ENCODE data around the gene VAV3.

DNA sequence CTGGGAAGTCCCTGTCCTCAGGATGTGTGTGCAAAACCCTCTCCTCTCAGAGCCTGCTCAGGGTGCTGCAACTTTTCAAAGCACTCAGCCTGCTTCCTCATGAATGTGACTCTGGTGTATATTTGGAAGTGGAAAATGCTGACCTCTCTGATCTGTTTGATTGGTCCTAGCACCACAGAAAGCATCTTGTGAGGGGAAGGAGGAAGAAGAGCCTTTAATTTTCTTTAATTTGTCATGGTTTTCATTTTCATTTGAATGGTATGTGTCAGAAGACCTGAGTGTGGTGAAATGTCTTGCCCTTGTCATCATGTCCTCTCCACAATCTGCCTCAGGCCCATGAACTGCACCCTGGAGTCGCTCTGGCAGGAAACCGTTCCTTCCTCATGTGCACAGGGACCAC lies 440.7 kb downstream of the VAV3 start:
- TF ChIP-seq POLR2AphosphoS5 (IDR thresholded peaks at IDR 0.05; ENCODE audit: low read depth) (no peak), GABPA (IDR thresholded peaks at IDR 0.05; ENCODE audit: low read depth) (no peak), SPI1 (IDR thresholded peaks at IDR 0.05; ENCODE audit: borderline replicate concordance, low read depth) (no peak)
- TF ChIP-seq, protein P1, sequence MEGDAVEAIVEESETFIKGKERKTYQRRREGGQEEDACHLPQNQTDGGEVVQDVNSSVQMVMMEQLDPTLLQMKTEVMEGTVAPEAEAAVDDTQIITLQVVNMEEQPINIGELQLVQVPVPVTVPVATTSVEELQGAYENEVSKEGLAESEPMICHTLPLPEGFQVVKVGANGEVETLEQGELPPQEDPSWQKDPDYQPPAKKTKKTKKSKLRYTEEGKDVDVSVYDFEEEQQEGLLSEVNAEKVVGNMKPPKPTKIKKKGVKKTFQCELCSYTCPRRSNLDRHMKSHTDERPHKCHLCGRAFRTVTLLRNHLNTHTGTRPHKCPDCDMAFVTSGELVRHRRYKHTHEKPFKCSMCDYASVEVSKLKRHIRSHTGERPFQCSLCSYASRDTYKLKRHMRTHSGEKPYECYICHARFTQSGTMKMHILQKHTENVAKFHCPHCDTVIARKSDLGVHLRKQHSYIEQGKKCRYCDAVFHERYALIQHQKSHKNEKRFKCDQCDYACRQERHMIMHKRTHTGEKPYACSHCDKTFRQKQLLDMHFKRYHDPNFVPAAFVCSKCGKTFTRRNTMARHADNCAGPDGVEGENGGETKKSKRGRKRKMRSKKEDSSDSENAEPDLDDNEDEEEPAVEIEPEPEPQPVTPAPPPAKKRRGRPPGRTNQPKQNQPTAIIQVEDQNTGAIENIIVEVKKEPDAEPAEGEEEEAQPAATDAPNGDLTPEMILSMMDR (IDR thresholded peaks at IDR 0.05; ENCODE audit: insufficient read depth, low read length) = no peak
- TF ChIP-seq, protein P2, sequence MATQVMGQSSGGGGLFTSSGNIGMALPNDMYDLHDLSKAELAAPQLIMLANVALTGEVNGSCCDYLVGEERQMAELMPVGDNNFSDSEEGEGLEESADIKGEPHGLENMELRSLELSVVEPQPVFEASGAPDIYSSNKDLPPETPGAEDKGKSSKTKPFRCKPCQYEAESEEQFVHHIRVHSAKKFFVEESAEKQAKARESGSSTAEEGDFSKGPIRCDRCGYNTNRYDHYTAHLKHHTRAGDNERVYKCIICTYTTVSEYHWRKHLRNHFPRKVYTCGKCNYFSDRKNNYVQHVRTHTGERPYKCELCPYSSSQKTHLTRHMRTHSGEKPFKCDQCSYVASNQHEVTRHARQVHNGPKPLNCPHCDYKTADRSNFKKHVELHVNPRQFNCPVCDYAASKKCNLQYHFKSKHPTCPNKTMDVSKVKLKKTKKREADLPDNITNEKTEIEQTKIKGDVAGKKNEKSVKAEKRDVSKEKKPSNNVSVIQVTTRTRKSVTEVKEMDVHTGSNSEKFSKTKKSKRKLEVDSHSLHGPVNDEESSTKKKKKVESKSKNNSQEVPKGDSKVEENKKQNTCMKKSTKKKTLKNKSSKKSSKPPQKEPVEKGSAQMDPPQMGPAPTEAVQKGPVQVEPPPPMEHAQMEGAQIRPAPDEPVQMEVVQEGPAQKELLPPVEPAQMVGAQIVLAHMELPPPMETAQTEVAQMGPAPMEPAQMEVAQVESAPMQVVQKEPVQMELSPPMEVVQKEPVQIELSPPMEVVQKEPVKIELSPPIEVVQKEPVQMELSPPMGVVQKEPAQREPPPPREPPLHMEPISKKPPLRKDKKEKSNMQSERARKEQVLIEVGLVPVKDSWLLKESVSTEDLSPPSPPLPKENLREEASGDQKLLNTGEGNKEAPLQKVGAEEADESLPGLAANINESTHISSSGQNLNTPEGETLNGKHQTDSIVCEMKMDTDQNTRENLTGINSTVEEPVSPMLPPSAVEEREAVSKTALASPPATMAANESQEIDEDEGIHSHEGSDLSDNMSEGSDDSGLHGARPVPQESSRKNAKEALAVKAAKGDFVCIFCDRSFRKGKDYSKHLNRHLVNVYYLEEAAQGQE (IDR thresholded peaks at IDR 0.05; ENCODE audit: insufficient replicate concordance, low read depth) = no peak
